VCaP (cell line): ENCODE data around the gene GTF3C1.

ENCODE experiments used
- H3K27ac ChIP-seq: fragments of 450-650 bp; 2 replicates; pipeline ENCODE4 v1.5.1; 2017
- CTCF ChIP-seq: fragments of 450-650 bp; conservative IDR thresholded peaks from 2 replicates; pipeline ENCODE4 v1.5.1; 2017; ENCODE audit warnings: mild to moderate bottlenecking, moderate library complexity

Gene GTF3C1

GRCh38 chr16:27564224-27564623, 14.5 kb upstream of the GTF3C1 start:
- no peak overlapping the region for H3K27ac ChIP-seq
- no peak for TF ChIP-seq CTCF

- no peak for TF ChIP-seq CTCF
- H3K27ac ChIP-seq = peak overlapping the region; percentile 89
These were observed 11.5 kb upstream of the GTF3C1 start for GRCh38 chr16:27561216-27561615.

- no peak for TF ChIP-seq CTCF
- peak overlapping the region; percentile 89 for H3K27ac ChIP-seq
These were observed 9.2 kb upstream of the GTF3C1 start for GRCh38 chr16:27558932-27559331.

GRCh38 chr16:27558434-27558833, 8.7 kb upstream of the GTF3C1 start:
- TF ChIP-seq CTCF = no peak
- H3K27ac ChIP-seq = peak overlapping the region; percentile 89

- peak overlapping the region; percentile 89 for H3K27ac ChIP-seq
- no peak for TF ChIP-seq CTCF
These were observed 6.8 kb upstream of the GTF3C1 start for GRCh38 chr16:27556471-27556870.

- no peak overlapping the region for H3K27ac ChIP-seq
- no peak for TF ChIP-seq CTCF
These were observed 1.3 kb upstream of the GTF3C1 start for GRCh38 chr16:27551036-27551435.

GRCh38 chr16:27550582-27550920, 838 bp upstream of the GTF3C1 start:
- peak overlapping the region; percentile 65 for H3K27ac ChIP-seq
- TF ChIP-seq CTCF = no peak

- peak overlapping the region; percentile 65 for H3K27ac ChIP-seq
- TF ChIP-seq CTCF = no peak
These were observed 308 bp downstream of the GTF3C1 start for GRCh38 chr16:27549464-27549745.
